CD4-positive, alpha-beta T cell treated with Interleukin-1 beta for 1 hour (primary cell): ENCODE results near the gene RCVRN.

Experiments
- DNase-seq, 2 donors: peaks; one replicate each; pipeline ENCODE4 v3.0.0-alpha.2; 2020 to 2022

RCVRN gene

DNA sequence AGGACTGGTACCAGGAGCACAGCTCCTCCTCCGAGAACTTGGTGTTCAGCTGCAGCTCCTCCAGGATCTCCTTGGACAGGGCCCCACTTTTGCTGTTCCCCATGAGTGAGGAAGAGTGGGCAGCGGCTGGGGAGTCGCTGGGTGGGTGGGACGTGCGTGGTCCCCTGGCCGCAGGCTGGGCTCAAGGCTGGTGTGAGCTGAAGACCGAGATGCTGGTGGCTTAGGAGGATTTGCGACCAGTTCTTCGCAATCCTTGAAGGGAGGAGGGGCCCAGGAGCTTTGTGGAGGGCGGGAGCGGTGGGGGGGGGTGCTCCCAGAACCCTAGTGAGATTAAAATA is at the start of gene RCVRN:
Gene RCVRN (minus strand): TSS at position 194 of the 338 bp plus-strand sequence. CDS start 91 bp downstream, at position 103.
- DNase-seq: no peak

DNA sequence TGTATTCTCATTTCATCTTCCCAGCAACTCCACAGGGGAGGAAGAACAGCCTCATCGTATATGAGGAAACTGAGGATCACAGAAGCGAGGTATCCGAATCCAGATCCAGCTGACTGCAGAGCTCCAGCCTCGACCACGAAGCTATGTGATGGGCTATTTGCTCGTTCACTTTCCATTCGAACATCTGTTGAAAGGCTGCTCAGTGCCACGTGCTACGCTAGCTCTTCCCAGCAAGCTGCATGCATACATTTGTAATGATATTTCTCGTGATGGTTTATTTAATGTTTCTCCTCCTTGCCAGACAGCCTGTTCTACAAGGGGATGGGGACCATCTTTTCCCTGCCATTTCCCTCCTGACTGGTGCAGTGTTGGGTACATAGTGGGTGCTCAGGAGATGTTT is 48.4 kb upstream of the RCVRN start:
- no peak for DNase-seq

DNA sequence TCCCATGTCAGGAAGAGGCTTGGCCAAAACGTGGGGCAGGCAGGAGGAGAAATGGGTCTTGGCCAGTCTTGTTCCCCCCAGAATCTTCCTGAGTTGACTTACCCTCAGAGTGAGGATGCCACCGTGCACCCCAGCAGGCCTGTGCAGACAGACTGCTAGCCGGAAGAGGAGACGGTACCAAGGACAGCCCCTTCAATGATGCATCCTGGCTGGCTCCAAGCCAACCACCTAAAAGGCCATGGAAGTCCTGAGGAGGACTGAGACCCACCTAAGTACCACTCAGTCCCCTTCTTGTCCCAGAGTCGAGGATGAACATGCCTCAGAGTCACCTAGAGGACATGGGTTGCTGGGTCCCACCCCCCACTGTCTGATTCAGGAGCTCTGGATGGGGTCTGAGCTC is 46.7 kb upstream of the RCVRN start:
- no peak for DNase-seq

DNA sequence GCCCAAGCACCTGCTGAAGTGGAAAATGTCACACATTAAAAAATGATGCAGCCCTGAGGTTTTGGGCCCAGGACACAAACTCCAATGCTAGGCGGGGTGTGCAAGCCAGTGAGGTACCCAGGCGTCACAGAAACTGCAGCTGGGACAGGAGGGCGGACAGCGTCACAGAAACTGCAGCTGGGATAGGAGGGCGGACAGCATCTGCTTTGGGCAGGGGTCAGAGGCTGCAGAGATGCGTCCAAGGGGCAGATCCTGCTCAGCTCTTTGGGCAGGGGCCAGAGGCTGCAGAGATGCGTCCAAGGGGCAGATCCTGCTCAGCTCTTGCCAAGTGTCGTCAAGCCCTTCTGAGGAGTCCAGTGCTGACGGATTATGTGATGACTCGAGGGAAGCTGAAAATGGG is 43.9 kb upstream of the RCVRN start:
- no peak for DNase-seq

DNA sequence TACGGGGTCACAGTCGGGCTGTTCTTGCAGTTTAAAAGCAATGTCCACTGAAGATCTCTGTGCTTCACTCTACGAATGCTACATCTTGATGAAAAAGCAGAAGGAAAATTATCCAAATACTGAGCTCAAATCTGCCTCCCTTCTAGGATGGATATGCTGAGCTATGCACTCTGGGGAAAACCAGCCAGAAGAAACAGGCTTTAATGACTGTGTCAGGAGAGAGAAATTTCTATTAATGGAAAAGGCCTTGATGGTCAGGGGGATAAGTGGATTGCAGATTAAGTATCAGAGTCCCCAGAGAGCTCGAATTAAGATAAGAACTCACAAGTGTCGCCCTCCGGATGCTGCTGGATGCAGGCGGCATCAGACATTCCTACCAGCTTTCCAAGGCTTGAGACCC is 39.6 kb upstream of the RCVRN start:
- DNase-seq: no peak

DNA sequence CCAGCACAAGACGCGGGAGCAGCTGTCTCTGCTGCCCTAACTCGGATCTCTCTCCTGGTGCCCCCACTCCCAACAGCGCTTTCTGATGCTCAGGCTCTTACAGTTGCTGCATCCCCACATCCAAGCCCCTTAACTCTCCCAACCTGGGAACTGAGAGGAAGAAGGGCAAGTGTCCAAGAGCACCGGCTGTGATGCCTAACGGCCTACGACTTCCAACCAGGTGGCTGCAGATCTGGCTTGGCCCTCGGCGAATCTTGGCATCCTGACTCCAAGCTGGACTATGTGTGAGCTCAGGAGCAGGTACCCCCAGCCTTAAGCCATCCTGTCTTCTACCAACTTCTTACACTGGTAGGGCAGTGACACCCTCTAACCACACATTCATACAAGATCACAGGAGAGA is 38.3 kb upstream of the RCVRN start:
- DNase-seq: no peak

DNA sequence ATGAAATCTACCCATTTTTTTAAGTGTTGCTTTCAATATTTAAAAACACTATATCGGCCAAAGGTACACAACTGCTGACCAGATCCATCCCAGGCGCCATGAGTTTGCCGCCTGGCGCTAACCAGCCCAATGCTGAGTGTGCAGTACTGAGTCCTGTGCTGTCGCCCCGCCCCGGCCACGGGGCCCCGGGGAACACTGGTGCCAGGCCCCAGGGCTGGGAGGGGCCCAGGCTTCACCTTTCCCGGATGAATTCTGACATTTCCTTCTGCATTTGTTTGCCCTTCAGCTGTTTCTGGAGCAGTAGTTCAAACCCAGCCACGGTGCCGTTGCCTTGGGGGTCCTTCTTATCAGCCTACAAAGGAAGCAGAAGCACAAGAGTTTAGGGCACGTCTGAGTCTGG is 37.8 kb upstream of the RCVRN start:
- no peak for DNase-seq

DNA sequence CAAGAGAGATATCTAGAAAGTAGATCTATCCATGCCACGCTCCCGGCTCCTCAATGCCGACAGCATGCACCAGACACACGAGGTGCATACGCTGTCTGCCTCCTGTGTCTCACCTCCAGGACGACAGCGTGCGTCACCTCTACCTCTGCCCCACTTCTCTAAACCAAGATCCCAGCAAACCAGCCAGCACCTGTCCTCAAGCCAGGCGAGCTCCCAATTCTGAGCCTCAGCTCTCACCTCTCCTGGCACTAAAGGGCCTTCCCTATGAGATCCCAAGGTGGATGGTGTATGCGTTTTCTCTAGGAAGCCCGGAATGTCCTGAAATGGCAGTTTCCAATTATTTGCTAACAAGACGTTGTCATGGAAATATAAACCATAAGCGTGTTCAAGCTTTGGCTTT is 36.2 kb upstream of the RCVRN start:
- DNase-seq: no peak

DNA sequence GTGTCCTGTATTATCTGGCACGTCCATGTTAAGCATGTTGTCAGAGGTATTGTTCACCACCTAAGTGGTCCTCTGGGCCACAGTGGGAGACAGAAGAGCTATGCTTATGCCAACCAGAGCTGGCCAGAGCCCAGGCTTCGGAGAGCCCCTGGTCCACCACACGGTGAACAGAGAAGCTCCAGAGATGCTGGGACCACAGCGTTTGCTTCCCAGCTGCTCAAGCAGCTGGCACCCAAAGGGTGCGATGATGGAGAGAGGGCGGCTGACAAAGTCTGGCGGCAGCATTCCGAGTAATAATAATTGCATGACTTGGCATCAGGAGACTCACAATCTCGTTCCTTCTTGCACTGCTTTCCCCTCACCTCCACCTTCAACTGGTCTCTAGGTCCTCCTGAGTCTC is 35.8 kb upstream of the RCVRN start:
- no peak for DNase-seq

DNA sequence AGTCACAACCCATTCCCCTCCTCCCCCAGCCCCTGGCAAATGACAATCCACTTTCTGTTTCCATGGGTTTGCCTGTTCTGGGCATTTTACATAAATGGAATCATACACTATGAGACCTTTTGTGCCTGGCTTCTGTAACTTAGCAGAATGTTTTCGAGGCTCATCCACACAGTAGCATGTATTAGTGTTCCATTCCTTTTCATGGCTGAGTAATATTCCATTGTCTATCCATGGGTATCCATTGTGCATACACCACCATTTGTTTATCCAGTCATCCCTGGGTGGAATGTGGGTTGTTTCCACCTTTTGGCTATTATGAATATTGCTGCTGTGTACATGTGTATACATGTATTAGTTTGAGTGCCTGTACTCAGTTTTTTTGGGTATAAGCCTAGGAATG is 33.7 kb upstream of the RCVRN start:
- no peak for DNase-seq

DNA sequence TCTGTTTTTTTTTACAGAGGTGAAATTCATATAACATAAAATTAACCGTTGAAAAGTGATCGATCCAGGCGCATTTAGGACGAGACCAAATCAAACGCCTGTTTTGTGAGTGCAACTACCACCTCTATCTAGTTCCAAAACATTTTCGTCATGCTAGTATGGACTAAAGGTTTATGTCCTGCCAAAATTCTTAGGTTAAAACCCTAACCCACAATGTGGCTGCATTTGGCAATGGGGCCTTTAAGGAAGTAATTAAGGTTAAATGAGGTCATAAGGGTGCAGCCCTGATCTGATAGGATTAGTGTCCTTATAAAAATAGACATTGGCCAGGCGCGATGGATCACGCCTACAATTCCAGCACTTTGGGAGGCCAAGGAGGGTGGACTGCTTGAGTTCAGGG is 32.8 kb upstream of the RCVRN start:
- no peak for DNase-seq

DNA sequence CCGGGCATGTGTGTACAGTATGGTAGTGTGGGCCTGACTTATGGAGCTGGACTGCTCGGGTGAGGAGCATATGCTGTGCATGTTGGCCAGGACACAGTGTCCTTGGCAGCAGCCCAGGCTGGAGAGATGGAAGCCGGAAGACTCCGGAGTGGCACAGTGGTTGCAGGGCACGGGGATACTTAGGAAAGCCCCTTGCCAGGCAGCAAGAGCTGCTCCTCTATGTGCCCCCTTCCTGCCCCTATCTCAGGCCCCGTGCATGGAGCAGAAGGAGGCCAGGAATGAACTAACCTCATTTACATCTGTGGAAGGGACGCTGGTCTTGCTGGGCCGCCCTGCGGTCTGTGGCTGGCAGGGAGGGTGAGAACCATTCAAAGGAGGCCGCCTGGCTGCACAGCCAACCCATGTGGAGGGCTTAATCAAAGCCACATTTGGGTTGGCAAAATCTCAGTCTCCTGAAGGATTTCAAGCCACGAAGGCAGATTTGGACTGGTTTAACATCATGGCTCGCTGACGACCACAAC is 32.2 kb upstream of the RCVRN start:
- DNase-seq: no peak

DNA sequence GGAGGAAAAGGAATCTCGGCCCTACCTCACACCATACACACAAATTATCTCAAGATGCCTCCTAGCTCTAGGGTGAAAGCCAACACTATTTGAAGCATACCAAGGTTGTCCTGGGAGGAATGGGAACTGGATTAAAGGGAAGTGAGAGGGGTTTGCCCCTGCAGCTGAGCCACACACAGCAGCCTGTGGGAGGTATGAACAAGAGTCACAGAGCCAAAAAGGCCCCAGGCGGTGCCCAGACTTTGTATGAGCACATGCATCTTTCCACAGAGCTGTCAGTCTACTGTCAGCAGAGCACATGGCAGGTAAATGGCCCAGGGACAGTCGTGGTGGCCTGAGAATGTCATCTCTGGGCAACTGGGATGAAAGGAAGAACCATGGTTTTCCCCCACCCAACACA is 31.0 kb upstream of the RCVRN start:
- DNase-seq: no peak

DNA sequence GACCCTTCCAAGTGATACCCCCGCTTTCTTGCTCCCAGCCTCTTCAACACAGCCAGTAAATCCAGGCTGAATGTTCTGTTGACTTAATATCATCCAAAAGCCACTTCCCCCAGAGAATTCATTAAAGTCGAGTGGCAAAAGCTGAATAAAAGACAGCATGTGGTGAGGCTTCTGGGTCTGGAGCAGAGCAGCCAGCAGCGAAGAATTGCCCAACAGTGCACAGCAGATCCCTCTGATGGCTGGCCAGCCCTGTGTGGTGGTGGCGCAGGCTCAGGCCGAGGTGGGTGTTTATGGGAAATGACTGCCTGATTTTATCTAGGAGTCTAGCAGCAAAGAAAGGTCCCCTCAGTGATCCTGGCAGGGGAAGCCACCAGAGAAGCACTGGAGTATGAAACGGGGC is 30.3 kb upstream of the RCVRN start:
- no peak for DNase-seq

DNA sequence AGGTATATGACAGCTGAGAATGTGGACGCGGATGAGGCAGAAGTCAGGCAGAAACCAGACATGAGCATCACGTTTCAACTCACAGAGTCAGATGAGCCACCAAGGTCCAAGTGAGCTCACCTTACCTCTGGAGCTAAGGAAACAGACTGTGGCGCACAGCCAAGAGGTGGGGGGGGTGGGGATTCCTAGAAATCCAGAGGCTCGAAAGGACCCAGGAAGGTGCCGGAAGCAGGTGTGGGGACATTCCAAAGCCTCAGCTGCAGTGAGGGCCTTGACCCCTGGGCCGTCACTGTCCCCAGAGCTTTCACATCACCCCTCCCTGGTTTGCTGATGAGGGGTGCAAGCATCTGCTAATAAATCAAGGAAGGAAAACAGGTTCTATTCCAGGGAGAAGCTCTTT is 29.3 kb upstream of the RCVRN start:
- DNase-seq: no peak

DNA sequence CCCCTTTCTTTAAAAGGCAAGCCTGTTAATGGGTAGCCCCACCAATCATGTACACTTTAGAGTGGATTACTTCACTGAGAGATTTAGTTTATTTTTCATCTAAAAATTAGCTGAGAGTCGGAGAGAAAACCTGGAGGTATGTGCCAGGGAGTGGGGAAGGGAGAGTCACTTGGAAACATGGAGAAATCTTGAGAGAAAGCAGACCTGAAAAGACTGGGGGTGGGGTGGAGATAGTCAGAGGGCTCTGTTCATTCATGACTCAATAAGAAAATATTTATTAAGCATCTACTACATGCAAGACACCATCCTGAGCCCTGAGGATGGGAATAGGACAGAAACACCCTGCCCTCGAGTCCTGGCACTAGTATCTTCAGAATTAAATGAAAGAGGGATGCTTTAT is 27.4 kb upstream of the RCVRN start:
- DNase-seq: no peak

DNA sequence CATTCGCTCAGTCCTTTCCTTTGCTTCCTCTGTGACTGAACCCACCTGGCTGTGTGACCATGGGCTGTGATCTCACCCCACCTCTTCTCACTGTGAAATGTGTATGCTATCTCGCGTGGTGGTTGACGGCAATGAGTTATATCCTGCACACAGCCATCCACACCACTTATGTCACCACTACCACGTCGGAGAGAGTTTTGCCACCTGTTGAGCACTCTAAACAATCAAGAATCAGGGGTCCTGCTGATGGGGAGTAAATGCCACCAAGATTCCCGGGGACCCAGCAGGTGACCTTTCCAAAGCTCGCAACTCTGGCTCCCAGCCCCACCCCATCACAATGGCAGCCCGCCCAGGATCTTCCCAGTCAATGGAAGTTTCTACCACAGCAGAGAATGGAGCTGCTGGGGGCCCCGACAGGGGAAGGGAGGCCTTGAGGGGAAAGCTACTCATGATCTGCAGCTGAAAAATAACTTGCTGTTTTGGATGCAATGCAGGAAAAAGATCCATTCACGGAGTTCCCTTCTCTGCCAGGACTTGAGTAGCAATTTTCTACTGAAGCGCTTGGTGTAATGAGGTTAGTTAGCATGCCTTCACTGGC is 26.2 kb upstream of the RCVRN start:
- no peak for DNase-seq

DNA sequence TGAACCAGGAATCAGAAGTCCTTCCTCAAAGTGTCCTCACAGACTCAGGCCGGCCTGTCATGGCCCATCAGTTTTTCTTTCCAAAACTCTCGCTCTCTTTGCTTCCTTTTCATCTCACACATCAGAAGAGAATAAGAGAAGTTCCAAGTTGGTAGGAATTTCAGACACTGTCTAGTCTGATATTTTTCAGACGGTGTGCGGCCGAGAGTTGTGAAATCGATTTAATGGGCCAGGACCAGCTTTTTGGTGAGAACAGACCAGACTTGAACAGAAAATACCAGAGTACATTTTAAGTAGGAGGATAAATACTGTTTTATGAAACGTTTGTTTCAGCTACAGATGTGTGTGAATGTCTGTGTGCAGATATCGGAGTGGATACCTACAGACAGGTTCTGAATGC is 24.8 kb upstream of the RCVRN start:
- DNase-seq: no peak

DNA sequence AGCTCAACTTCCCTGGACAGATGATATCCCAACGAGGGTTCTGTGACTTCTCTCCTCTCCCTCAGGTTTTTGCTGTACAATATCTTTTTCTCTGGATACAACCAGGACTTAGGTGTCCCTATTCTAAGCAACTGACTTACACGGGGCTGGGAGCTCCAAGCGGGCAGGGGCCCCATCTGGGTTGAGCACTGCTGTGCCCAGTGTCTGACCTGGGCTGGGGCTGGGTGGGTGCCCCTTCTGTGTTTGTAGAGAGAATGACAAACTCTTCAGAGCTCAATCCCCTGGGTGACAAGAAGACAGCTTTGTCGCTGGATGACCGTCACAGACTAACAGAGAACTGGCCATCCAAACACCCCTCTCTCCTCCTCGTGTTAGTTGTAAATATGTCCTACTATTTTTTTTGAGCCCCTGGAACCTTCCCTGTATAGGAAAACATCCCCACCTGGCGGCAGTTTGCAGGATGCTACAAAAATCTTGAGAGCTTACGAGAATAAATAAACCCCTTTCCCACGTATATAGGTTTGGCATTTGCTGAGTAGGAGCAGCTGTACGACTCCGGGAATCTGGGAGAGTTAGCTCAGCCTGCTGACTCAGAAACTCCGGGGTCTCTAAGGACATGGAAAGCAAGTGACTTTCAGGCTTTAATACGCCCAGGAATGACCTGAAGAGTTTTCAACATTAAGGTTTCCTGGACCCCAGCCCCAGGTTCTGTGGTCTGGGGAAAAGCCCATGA is 23.7 kb upstream of the RCVRN start:
- no peak for DNase-seq

DNA sequence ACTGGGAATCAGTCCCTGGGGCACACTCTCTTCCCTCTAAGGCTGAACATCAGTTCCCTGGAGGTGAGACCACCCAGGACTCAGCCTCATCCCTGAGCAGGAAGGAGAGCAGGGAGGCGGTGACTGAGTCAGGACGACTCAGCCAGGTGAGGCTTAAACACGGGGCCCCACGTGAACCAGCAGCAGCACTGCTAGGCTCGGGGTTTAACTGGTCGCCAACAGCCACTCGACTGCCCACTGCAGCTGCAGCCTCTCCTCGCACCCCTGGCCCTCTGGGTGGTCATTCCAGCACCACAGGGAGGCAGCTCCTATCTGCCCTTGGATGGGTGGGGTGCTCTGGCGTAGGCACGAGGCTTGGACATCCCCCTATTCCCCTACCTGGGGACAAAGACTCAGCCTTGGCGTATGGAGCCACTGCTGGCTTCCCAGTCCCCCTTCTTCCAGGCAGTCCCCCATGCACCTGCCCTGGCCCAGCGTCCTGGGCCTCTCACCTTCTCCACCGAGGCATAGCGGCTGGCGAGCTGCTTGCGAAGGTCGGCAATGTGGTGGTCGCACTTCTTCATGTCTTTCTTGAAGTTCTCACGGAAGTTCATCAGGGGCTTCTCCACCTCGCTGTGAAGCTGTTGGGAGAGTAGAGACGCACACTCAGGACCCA is 21.2 kb upstream of the RCVRN start:
- DNase-seq: no peak

DNA sequence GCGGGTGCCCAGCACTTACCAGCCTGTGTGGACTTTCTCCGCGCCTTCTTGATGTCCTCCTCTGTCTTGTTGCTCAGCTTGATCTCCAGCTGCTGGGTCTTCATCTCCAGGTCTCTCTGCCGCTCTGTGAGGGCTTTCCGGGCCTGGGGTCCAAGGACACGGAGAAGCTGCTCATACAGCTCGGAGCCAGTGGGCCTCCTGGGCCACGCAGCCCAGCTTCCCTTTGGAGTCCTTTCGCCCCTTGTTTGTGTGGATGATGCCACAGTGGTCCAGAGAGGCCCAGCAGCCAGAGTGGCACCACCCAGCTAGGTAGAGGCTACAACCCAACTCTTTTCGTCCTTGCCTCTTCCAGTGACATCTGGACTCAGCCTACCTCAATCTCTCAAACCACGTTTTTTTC is 20.4 kb upstream of the RCVRN start:
- DNase-seq: no peak

DNA sequence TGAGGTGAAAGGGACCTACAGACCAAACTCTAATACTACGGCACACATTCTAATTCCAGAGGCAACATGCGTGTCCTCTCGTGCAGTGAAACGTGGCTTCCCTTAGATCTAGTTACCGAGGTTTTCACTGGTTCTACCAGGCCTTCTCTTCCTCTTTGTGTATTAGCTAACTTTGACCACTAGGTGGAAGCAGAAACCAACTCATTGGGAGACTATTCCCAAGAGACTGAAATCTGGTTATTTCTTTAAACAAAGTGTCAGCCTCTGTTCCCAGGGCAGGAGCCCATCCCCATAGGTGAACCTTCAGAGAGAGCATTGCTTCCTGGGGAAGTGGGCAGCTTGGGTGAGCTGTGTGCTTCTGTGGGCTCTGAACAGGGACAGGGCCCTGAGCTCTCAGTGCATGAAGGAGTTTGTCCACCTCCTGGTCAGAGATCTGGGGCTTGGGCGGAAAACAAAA is 19.7 kb upstream of the RCVRN start:
- peak in 1 of 2 donors; percentile 53 for DNase-seq

DNA sequence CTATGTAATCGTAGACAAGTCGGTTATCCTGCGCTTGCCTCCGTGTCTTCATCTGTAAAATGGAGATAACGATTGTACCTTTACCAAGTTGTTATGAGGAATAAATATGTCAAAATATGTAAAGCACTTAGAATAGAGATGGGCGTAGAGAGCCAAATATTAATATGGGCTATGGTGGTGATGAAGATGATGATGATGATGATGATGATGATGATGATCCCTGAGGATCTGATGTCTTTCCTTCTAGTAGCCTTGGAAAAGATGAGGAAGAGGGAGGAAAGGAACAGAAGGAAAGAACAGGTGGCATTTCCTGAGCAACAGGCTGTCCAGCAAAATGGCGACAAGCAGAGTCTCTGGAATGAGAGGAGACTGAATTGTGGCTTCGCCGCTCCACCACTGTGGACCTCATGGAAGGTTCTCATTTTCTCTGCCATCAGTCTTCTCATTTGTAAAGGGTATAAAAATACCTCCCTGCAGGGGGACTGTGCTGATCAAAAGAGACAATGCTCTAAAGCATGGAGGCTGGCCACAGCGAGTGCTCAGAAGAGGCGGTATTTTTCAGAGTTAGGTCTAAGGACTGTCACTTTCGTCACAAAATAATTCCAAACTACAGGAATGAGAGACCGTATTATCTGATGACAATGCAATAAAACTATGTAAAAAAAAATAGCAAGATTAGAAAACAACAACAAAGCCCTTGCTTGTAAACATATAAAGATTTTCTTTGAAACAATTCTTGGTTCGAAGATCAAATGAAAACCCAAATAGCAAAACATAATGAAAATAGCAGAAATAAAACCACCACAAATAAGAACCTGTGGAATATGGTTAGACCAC is 17.2 kb upstream of the RCVRN start:
- no peak for DNase-seq
